ENCODE results near the gene ALDH18A1.

DNA sequence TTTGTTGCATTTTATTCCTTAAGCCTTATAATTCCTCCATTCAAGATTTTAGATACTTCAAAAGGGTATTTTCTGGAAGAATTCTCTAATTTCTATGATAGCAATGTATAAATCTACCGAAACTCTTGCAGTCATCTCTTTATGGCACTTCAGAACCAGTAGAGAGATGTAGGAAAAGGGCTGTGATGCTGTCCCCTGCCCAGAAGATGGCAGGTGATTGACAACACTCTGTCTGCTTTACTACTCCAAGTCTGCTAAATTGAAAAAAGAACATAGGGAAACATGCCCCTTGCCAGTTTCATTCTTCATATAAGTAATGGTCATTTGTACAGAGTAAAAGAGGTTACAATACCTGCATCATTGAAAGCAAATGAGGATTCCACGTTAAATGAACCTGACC is 32.1 kb upstream of the ALDH18A1 start:
- TF ChIP-seq, protein P1, sequence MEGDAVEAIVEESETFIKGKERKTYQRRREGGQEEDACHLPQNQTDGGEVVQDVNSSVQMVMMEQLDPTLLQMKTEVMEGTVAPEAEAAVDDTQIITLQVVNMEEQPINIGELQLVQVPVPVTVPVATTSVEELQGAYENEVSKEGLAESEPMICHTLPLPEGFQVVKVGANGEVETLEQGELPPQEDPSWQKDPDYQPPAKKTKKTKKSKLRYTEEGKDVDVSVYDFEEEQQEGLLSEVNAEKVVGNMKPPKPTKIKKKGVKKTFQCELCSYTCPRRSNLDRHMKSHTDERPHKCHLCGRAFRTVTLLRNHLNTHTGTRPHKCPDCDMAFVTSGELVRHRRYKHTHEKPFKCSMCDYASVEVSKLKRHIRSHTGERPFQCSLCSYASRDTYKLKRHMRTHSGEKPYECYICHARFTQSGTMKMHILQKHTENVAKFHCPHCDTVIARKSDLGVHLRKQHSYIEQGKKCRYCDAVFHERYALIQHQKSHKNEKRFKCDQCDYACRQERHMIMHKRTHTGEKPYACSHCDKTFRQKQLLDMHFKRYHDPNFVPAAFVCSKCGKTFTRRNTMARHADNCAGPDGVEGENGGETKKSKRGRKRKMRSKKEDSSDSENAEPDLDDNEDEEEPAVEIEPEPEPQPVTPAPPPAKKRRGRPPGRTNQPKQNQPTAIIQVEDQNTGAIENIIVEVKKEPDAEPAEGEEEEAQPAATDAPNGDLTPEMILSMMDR (IDR thresholded peaks at IDR 0.05; ENCODE audit: poor library complexity, severe bottlenecking), result no peak
- TF ChIP-seq RAD21 (conservative IDR thresholded peaks at IDR 0.05), result no peak

Data from neural cell (in vitro differentiated cells).